Astrocyte (in vitro differentiated cells and primary cell): ENCODE results near the gene HOXA7. TPM values are rescaled to one million over a fixed set of nuclear protein-coding genes. Genes with fewer than 3 reads are reported as not detected.

ENCODE experiments used
- DNase-seq: peaks from one replicate; pipeline ENCODE4 v3.0.0-alpha.2; 2010; ENCODE audit warnings: low read depth
- FAIRE-seq: peaks from 2 replicates; lab custom pipeline; 2011; peaks lifted over from hg19 to GRCh38; lab: Jason Lieb, UNC
- H2AFZ ChIP-seq: 2 replicates; pipeline ENCODE4 v1.6.0; 2012; ENCODE audit warnings: low read depth, low read length, inconsistent platforms
- H3K27ac ChIP-seq: 2 replicates; pipeline ENCODE4 v1.5.1; 2011; ENCODE audit warnings: low read depth, low read length, inconsistent platforms
- H3K27me3 ChIP-seq: 2 replicates; pipeline ENCODE4 v1.6.0; 2011; ENCODE audit warnings: low read length, inconsistent platforms; ENCODE audit not compliant: insufficient read depth
- H3K36me3 ChIP-seq: 2 replicates; pipeline ENCODE4 v1.5.1; 2011; ENCODE audit warnings: low read length, inconsistent platforms; ENCODE audit not compliant: insufficient read depth
- H3K4me1 ChIP-seq: 2 replicates; pipeline ENCODE4 v1.5.1; 2011; ENCODE audit warnings: low read length, inconsistent platforms; ENCODE audit not compliant: insufficient read depth
- H3K4me2 ChIP-seq: 2 replicates; pipeline ENCODE4 v1.6.0; 2012; ENCODE audit warnings: low read length, inconsistent platforms
- H3K4me3 ChIP-seq: 2 replicates; pipeline ENCODE4 v1.5.1; 2011; ENCODE audit warnings: low read depth, mild to moderate bottlenecking, low read length, inconsistent platforms; ENCODE audit not compliant: insufficient read depth
- H3K79me2 ChIP-seq: 2 replicates; pipeline ENCODE4 v1.6.0; 2012; ENCODE audit warnings: mild to moderate bottlenecking, low read length, inconsistent platforms; ENCODE audit not compliant: insufficient read depth
- H3K9ac ChIP-seq: 2 replicates; pipeline ENCODE4 v1.6.0; 2012; ENCODE audit warnings: mild to moderate bottlenecking, low read length, inconsistent platforms
- H3K9me3 ChIP-seq: 2 replicates; pipeline ENCODE4 v1.5.1; 2012; ENCODE audit warnings: low read depth, mild to moderate bottlenecking, low read length, inconsistent platforms; ENCODE audit not compliant: insufficient read depth
- H4K20me1 ChIP-seq: 2 replicates; pipeline ENCODE4 v1.6.0; 2012; ENCODE audit warnings: low read length, inconsistent platforms; ENCODE audit not compliant: insufficient read depth
- H3K27ac Mint-ChIP-seq: one replicate; pipeline ENCODE4 v1.8.0; 2021; ENCODE audit warnings: mild to moderate bottlenecking, mixed read lengths; ENCODE audit not compliant: unreplicated experiment
- H3K27me3 Mint-ChIP-seq: one replicate; pipeline ENCODE4 v1.8.0; 2021; ENCODE audit warnings: low read depth, mixed read lengths; ENCODE audit not compliant: unreplicated experiment
- H3K36me3 Mint-ChIP-seq: one replicate; pipeline ENCODE4 v1.8.0; 2021; ENCODE audit warnings: low read depth, mixed read lengths; ENCODE audit not compliant: unreplicated experiment
- H3K4me1 Mint-ChIP-seq: one replicate; pipeline ENCODE4 v1.8.0; 2021; ENCODE audit warnings: low read depth, mixed read lengths; ENCODE audit not compliant: unreplicated experiment
- H3K4me3 Mint-ChIP-seq: one replicate; pipeline ENCODE4 v1.8.0; 2021; ENCODE audit warnings: mild to moderate bottlenecking, moderate library complexity, mixed read lengths; ENCODE audit not compliant: unreplicated experiment
- H3K9me3 Mint-ChIP-seq: one replicate; pipeline ENCODE4 v1.8.0; 2021; ENCODE audit warnings: mild to moderate bottlenecking, mixed read lengths; ENCODE audit not compliant: unreplicated experiment
- CTCF ChIP-seq: IDR thresholded peaks from 2 replicates; pipeline ENCODE4 v1.5.1; 2011; ENCODE audit warnings: low read depth, mild to moderate bottlenecking, inconsistent platforms, low read length, moderate library complexity; ENCODE audit not compliant: insufficient read depth
- EZH2 ChIP-seq: IDR thresholded peaks from 2 replicates; pipeline ENCODE4 v1.6.1; 2012; ENCODE audit warnings: mild to moderate bottlenecking, low read length, inconsistent platforms; ENCODE audit not compliant: insufficient read depth
- total RNA-seq: library from RNA; stranded (reverse); gene quantifications from 2 replicates; pipeline ENCODE4 v1.2.1, GENCODE V29; 2021

The HOXA7 gene
- total RNA-seq, 1 donor from 2014 or later: not detected

GRCh38 chr7:27115221-27116026 lies 41.1 kb downstream of the HOXA7 start:
- peaks cover 71% of the 10 kb centered on the region for H3K79me2 ChIP-seq
- no peak for FAIRE-seq

GRCh38 chr7:27114881-27115220 lies 41.6 kb downstream of the HOXA7 start:
- Mint-ChIP-seq H3K4me1 (peaks cover 2% of the 10 kb centered on the region), H3K9me3 (peaks cover 23% of the 10 kb centered on the region), H3K27me3 (peaks cover 88% of the 10 kb centered on the region), H3K4me3 (no peak overlapping the region), H3K36me3 (peaks cover 2% of the 10 kb centered on the region), H3K27ac (no peak overlapping the region)
- Histone ChIP-seq H3K27ac (peak overlapping the region; percentile 83), H3K27me3 (peaks cover 61% of the 10 kb centered on the region), H3K36me3 (no peaks in the 10 kb centered on the region), H2AFZ (no peak overlapping the region), H3K4me2 (peak overlapping the region; percentile 82), H3K4me1 (peaks cover 2% of the 10 kb centered on the region), H4K20me1 (peaks cover 4% of the 10 kb centered on the region), H3K79me2 (peaks cover 70% of the 10 kb centered on the region), H3K4me3 (peak overlapping the region; percentile 69), H3K9me3 (no peaks in the 10 kb centered on the region), H3K9ac (peak overlapping the region; percentile 87)
- FAIRE-seq: no peak
- TF ChIP-seq EZH2 (no peak), CTCF (no peak)
- no peak for DNase-seq

More at GRCh38 chr7:27115221-27116026, 41.1 kb downstream of the HOXA7 start:
- Mint-ChIP-seq H3K4me1 (peaks cover 2% of the 10 kb centered on the region), H3K4me3 (no peak overlapping the region), H3K27ac (no peak overlapping the region), H3K27me3 (peaks cover 92% of the 10 kb centered on the region), H3K36me3 (no peaks in the 10 kb centered on the region), H3K9me3 (peaks cover 26% of the 10 kb centered on the region)
- Histone ChIP-seq H3K9ac (peak overlapping the region; percentile 87), H3K9me3 (no peaks in the 10 kb centered on the region), H3K4me2 (peak overlapping the region; percentile 82), H3K4me1 (no peaks in the 10 kb centered on the region), H4K20me1 (peaks cover 4% of the 10 kb centered on the region), H3K27me3 (peaks cover 60% of the 10 kb centered on the region), H3K4me3 (peak overlapping the region; percentile 69), H3K27ac (peak overlapping the region; percentile 83), H2AFZ (no peak overlapping the region), H3K36me3 (no peaks in the 10 kb centered on the region)
- DNase-seq: peak; percentile 85
- no peak for TF ChIP-seq CTCF
- peak; percentile 72 for TF ChIP-seq EZH2
